ENCODE data around the gene KDSR. TPM values are rescaled to one million over a fixed set of nuclear protein-coding genes. Genes with fewer than 3 reads are reported as not detected.
A peak's percentile ranks its signal among the peaks of the same experiment; 100 is the strongest.

Gene KDSR
- total and polyA plus RNA-seq, 4 donors = 11.3 to 37.2 (median 31.4) TPM

- no peak for TF ChIP-seq REST (IDR thresholded peaks at IDR 0.05)
- TF ChIP-seq FOXA2 (IDR thresholded peaks at IDR 0.05) = peak; percentile 26
- TF ChIP-seq SP1 (IDR thresholded peaks at IDR 0.05) = peak; percentile 80
- peak; percentile 84 to 89 for TF ChIP-seq RXRA (IDR thresholded peaks at IDR 0.05)
- TF ChIP-seq HNF4A (conservative IDR thresholded peaks at IDR 0.05) = peak; percentile 84
- peak in 1 of 2 donors; percentile 32 for TF ChIP-seq GABPA (IDR thresholded peaks at IDR 0.05 in 1 of 2, conservative IDR thresholded peaks at IDR 0.05 in 1 of 2)
Measured at GRCh38 chr18:63348508-63349136, 18.4 kb downstream of the KDSR start (continued).

- Histone ChIP-seq H3K27ac (ENCODE audit: low read depth in 1 of 2, low read length in 2 of 2) (peak overlapping the region in 1 of 2 donors; percentile 3), H3K36me3 (ENCODE audit: control insufficient read depth in 4 of 4, insufficient read depth in 3 of 4, low read depth in 1 of 4, low read length in 3 of 4) (peaks cover 2 to 37% (median 26%) of the 10 kb centered on the region in 4 donors), H3K9me3 (ENCODE audit: control insufficient read depth in 4 of 4, low read length in 3 of 4) (no peaks in the 10 kb centered on the region), H3K27me3 (ENCODE audit: control insufficient read depth in 4 of 4, insufficient read depth in 4 of 4, low read length in 3 of 4) (no peaks in the 10 kb centered on the region), H3K9ac (ENCODE audit: low read depth in 1 of 2, low read length in 2 of 2) (no peak overlapping the region), H3K4me1 (ENCODE audit: control insufficient read depth in 4 of 4, insufficient read depth in 4 of 4, low read length in 3 of 4) (peaks cover 5 to 30% (median 19%) of the 10 kb centered on the region in 4 donors), H3K4me3 (ENCODE audit: low read depth in 1 of 3, low read length in 3 of 3) (no peak overlapping the region)
- 90% methylated on average over 7 of the region's 7 CpGs for WGBS
- DNase-seq (ENCODE audit: low spot score) = no peak
- TF ChIP-seq NR2F2 (IDR thresholded peaks at IDR 0.05) = peak; percentile 16
- TF ChIP-seq RAD21 (IDR thresholded peaks at IDR 0.05) = no peak
- TF ChIP-seq HNF4G (IDR thresholded peaks at IDR 0.05) = no peak
- TF ChIP-seq TAF1 (conservative IDR thresholded peaks at IDR 0.05) = no peak
Measured at GRCh38 chr18:63346480-63347183, 20.4 kb downstream of the KDSR start.

- H3K27me3 ChIP-seq (ENCODE audit: control insufficient read depth in 4 of 4, insufficient read depth in 4 of 4, low read length in 3 of 4) = no peaks in the 10 kb centered on the region
- TF ChIP-seq ZBTB33 (IDR thresholded peaks at IDR 0.05) = no peak
- TF ChIP-seq EGR1 (IDR thresholded peaks at IDR 0.05; ENCODE audit: low read depth in 2 of 2) = no peak
- no peak for TF ChIP-seq JUND (IDR thresholded peaks at IDR 0.05)
- TF ChIP-seq NR2F2 (IDR thresholded peaks at IDR 0.05) = no peak
- no peak for TF ChIP-seq HNF4A (conservative IDR thresholded peaks at IDR 0.05)
- TF ChIP-seq HNF4G (IDR thresholded peaks at IDR 0.05) = no peak
- no peak for TF ChIP-seq RXRA (IDR thresholded peaks at IDR 0.05)
- no peak for TF ChIP-seq CTCF (IDR thresholded peaks at IDR 0.05; ENCODE audit: low read depth, low read length, missing input control)
- TF ChIP-seq YY1 (IDR thresholded peaks at IDR 0.05) = no peak
- H3K27ac ChIP-seq (ENCODE audit: low read depth in 1 of 2, low read length in 2 of 2) = peak overlapping the region in 1 of 2 donors; percentile 3
- H3K4me1 ChIP-seq (ENCODE audit: control insufficient read depth in 4 of 4, insufficient read depth in 4 of 4, low read length in 3 of 4) = peaks cover 5 to 30% (median 19%) of the 10 kb centered on the region in 4 donors
- no peak overlapping the region for H3K9ac ChIP-seq (ENCODE audit: low read depth in 1 of 2, low read length in 2 of 2)
- H3K9me3 ChIP-seq (ENCODE audit: control insufficient read depth in 4 of 4, low read length in 3 of 4) = no peaks in the 10 kb centered on the region
- H3K4me3 ChIP-seq (ENCODE audit: low read depth in 1 of 3, low read length in 3 of 3) = no peak overlapping the region
- DNase-seq (ENCODE audit: low spot score) = no peak
- 60% methylated on average over 7 of the region's 7 CpGs for WGBS
- peaks cover 2 to 35% (median 25%) of the 10 kb centered on the region in 4 donors for H3K36me3 ChIP-seq (ENCODE audit: control insufficient read depth in 4 of 4, insufficient read depth in 3 of 4, low read depth in 1 of 4, low read length in 3 of 4)
Measured at GRCh38 chr18:63346031-63346430, 21.0 kb downstream of the KDSR start.

Data from liver (tissue), 9 donors.